Measurements from ENCODE around the gene KIFC1.
A peak's percentile ranks its signal among the peaks of the same experiment; 100 is the strongest.
"Not testable (repeated sequence)": the region's sequence is repeated elsewhere in the genome, so short reads cannot be mapped to it uniquely, and the experiment has no call there.

Gene KIFC1

DNA sequence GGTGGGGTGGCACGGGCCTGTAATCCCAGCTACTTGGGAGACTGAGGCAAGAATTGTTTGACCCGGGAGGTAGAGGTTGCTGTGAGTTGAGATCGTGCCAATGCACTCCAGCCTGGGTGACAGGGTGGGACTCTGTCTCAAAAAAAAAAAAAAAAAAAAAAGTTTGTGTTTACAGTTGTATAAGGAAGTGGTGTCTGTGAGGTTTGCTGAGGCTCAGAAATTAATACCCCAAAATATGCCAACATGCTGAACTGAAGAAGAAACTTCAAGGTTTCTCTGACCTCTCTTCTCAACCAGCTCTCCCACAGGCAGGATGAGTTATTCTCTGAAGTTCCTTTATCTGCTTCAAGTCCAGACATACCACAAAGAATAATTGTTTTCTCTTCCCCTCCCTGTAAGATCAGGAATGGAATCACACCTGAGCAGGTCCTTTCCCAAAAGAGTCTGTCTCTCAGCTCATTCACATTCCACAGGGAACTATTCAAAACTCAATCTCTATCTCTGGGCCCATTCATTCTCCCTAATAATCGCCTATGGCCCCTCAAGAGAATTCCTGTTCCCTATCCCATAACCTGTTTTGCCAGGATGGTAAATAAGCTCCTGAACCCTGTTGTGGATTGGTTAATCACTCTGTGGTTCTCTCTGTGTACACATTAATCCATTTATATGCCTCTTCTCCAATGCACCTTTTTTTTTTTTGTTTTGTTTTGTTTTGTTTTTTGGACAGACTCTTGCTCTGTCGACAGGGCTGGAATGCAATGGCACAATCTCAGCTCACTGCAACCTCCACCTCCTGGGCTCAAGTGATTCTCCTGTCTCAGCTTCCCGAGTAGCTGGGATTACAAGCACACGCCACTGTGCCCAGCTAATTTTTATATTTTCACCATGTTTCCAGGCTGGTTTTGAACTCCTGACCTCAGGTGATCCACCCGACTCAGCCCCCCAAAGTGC lies 17.4 kb upstream of the KIFC1 start:
- DNase-seq (ENCODE audit: low read depth), result no peak

DNA sequence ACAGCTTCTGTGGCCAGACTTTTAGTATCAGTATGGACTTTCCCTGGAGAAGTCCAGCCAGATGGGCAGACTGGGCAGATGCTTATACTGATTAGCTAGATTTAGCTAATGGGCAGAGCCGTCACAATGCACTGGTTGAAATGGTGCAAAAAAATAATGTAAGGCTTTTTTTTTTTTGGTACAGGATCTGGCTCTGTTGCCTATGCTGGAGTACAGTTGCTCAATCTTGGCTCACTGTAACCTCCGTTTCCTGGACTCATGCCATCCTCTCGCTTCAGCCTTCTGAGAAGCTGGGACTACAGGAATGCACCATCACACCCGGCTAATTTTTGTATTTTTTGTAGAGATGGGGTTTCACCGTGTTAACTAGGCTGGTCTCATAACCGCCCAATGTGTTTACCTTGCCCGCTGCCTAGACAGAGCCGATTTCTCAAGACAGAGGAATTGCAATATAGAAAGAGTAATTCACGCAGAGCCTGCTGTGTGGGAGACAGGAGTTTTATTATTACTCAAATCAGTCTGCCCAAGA lies 16.4 kb upstream of the KIFC1 start:
- no peak for DNase-seq (ENCODE audit: low read depth)

DNA sequence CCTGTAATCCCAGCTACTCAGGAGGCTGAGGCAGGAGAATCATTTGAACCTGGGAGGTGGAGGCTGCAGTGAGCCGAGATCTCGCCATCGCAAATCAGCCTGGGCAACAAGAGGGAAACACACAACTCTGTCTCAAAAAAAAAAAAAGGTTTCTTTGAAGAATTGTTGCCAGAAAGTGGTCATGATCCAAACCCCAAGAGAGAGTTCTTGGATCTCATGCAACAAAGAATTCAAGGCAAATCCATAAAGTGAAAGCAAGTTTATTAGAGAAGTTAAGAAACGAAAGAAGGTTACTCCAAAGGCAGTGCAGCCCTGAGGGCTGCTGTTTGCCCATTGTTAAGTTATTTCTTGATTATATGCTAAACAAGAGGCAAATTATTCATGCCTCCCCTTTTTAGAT lies 14.5 kb upstream of the KIFC1 start:
- no peak for DNase-seq (ENCODE audit: low read depth)

DNA sequence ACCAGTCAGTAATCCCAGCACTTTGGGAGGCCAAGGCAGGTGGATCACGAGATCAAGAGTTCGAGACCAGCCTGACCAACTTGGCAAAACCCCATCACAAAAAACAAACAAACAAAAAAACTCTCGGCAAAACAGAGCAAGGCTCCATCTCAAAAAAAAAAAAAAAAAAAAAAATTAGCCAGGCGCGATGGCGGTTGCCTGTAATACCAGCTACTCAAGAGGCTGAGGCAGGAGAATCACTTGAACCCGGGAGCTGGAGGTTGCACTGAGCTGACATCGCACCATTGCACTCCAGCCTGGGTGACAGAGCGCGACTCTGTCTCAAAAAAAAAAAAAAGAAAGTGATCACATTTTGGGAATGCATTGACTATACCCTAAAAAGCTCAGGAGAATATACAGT lies 12.4 kb upstream of the KIFC1 start:
- not testable (repeated sequence) for DNase-seq (ENCODE audit: low read depth)

DNA sequence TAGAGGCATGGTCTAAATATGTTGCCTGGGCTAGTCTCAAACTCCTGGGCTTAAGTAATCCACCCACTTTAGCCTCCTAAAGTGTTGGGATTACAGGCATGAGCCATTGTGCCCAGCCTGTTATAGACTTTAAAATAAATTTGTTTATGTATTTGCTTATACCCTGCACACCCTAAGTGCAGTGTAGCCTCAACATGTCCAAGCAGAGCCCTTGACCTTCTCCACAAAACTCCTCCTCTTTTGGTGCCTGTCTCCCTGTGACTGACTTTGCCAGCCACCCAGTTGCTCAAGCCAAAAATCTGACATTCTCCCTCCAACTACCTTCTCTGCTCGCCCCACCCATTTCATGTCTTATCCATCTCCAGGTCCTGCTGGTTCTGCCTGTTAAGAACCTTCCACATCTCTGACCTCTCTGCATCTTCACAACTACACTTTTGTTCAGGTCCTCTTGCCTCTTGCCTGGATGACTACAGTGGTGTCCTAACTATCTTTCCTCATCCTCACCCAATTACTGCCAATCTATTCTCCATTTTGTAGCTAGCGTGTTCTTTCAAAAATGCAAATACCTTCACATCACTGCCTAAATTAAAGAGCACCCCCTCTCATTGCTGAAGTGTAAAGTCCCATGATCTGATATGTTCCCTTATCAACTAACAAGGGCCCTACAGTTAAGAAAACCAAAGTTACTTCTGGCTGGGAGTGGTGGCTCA lies 11.2 kb upstream of the KIFC1 start:
- DNase-seq (ENCODE audit: low read depth), result no peak

DNA sequence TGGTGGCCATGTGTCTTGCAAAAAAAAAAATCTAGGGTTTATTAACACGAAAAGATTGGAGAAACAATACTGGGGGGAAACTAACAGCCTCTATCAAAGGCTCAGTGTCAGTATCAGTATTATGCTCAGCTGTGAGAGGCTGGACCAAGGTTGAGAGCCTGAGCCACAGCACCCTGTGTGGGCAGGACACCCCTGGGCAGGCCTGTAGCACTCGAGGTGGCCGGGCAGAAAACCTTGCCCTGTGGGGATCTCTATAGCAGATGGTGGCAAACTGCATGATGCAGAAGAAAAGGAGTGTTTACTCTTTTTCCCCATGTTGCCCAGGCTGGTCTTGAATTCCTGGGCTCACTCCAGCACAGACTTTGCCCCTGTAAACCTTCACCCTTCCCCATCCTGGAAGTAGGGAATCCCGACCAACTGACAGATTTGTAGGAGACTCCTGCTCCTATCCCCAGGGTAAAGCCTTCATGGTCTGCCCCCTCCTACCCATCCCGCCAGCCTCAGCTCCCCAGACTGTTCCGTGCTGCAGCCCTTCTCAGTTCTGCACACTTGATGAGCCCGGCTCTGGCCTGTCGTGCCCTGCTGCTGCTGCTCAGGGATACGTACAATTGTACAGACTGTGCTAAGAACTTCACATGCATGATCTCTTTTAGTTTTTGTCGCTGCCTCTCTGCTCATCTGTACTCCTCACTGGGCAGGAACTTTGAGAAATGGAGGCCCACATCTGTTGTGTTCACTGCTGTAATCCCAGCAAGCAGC lies 8.0 kb upstream of the KIFC1 start:
- no peak for DNase-seq (ENCODE audit: low read depth)

DNA sequence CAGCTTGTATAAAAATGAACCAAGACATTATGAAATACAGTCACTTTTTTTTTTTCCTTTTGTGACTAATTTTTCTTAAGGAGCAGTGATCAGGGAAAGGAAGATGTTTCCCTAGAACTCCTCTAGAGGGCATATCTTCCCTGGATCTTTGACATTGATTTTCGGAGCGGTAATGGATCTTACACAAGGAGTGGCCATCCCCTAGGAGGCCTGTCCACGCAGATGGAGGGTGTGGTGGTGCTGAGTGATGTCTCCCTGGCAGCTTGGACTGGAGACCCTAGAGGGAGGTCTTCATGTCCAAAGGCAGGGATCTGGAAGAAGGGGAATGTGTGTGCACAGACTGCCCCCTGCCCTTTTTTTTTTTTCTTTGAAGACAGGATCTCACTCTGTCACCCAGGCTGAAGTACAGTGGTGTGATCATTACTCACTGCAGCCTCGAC lies 7.0 kb upstream of the KIFC1 start:
- no peak for DNase-seq (ENCODE audit: low read depth)

DNA sequence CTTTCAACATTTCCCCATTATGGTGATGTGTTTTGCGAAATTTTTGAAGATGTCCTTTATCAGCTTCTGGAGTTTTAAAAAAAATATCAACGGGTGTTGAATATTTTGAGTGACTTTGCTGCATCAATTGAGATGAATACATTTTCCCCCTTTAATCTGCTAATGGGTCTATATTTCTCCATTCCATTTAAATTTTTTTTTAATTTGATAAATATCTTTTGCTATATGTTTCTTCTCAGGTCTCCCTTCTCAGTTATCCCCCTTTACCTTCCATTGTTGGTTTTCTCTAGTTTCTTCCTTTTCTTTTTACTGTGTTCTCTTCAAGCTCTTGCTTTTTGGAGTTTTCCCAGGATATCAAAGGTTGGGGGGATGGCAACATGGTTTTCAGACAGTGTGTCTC lies 1.4 kb upstream of the KIFC1 start:
- DNase-seq (ENCODE audit: low read depth), result no peak

DNA sequence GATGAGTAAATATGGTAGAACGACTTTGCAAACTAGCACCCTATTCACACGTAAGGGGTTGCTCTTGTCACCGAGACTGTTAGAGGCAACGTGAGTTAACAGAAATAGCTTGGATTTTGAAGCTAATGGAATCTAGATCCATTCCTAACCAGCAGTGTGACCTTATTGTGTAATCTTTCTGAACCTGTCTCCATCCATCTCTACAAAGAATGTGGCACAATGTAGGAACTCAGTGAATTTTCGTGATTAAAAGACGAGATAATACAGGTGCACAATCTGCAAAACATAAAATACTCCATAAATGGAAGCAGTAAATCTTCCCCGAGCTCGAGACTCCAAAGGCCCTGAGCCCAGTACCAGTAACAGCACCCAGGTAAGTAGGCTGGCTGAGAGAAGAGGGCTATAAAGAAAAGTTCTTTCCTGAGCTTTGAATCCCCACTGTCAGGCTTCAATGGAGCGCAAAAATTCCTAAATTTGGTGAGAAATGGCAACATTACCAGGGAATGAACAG lies 801 bp upstream of the KIFC1 start:
- DNase-seq (ENCODE audit: low read depth), result no peak

DNA sequence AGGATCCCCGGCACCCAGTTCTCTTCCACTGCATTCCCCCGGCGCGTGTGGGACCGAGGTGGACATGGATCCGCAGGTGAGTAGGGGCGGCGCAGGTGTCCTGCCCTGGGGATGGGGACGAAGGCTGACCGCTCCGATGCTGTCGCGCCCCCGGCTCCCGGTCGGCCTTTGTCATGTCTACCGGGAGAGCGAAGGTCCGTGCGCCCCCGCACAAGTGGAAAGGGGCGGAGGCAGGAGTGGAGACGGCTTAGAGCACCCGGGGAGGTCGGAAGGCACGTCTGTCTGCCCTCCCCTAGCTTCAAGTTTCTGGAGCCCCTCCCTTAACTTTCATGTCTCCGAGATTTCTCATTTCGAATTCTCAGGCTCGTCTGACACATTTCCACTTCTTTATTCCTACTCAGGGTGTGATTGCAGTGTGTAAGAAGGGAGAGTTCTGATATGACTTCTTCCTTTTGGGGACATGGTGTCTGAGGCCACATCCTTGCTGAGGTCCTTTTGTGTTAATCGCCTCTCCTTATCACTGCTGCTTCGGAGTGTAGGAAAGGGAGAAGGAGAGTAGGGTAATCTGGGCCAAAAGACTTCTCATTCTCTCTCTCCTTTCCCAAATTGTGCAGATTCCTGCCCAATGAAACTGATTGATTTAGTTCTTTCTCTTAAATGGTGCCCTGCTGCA lies 435 bp downstream of the KIFC1 start:
- no peak for DNase-seq (ENCODE audit: low read depth)

DNA sequence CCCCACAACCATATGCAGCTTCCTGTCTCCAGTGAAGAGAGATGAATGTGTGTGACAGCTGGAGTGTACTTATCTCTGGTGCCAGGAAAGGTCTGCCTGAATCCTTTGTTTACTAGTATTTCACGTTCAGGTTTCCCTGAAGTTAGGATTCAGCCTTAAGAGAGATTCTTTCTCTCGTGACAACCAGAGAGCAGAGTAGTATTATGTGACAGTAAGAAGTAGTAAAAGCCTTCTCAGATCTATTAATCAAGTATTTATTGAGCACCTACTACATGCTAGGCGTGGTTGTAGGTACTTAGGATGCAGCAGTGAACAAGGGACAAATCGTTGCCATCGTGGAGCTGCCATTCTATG lies 949 bp downstream of the KIFC1 start:
- no peak for DNase-seq (ENCODE audit: low read depth)

DNA sequence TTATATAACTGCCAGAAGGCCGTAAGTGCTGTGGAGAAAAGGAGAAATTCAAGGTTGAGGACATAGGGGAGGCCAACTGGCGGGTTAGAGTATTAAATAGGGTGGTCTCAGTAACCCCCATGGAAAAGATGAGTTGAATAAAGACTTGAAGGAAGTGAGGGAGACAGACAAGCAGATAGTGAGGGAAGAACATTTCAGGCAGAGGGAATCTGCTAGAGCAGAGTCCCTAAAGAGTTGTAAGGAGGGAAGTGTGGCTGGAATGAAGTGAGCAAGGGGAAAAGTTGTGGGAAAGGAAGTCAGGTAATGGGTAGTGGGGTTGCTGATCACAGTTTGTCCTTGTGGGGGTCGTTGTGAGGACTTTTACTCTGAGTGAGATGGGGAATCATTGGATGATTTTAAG lies 1.4 kb downstream of the KIFC1 start:
- DNase-seq (ENCODE audit: low read depth), result no peak

DNA sequence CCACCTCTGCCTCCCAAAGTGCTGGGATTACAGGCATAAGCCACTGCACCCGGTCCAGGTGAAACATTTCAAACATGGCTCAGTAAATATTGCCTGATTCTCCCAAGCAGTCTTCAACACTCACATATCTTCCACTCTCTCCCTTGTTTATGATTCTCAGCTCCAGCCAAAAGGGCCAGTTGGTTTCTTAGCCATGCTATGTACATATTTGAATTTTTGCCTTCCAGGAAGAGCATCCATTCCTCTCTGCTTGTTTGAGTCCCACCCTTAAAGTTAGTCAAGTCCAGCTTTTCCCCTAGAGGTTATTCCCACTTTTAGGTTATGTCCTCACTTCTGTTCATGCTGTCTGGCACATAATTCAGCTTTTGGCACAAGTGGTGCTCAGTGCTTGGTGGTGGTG lies 5.9 kb downstream of the KIFC1 start:
- no peak for DNase-seq (ENCODE audit: low read depth)

DNA sequence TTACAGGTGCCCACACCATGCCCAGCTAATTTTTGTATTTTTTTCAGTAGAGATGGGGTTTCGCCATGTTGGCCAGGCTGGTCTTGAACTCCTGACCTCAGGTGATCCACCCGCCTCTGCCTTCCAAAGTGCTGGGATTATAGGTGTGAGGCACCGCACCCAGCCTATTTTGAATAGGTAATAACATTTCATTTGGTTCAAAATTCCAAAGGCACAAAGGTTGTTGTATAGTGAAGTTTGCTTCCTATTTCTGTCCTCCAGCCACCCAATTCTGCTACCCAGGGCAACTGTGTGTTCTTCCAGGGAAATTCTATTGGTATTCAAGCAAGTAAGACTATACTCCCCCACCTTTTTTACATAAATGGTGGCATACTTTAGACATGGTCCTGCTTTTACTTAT lies 7.0 kb downstream of the KIFC1 start:
- not testable (repeated sequence) for DNase-seq (ENCODE audit: low read depth)

DNA sequence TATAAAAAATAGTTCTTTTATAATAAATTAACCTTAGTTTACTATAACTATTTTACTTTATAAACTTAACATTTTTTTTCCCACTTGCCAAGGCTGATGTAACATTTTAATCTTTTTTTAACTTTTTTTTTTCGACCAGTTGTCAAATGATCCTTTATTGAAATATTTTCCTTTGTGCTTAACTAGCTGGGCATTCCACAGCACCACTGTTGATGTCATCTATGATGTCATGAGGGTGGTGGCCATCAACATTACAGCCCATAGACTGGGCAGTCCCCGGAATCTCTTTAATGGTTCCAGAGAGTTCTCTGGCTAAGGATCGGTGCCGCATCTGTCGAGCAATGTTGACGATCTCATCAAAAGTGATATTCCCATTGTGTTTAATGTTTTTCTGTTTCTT lies 8.3 kb downstream of the KIFC1 start:
- DNase-seq (ENCODE audit: low read depth), result not testable (repeated sequence)

DNA sequence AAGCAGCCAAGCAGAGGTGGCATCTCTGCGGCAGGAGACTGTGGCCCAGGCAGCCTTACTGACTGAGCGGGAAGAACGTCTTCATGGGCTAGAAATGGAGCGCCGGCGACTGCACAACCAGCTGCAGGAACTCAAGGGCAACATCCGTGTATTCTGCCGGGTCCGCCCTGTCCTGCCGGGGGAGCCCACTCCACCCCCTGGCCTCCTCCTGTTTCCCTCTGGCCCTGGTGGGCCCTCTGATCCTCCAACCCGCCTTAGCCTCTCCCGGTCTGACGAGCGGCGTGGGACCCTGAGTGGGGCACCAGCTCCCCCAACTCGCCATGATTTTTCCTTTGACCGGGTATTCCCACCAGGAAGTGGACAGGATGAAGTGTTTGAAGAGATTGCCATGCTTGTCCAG lies 13.3 kb downstream of the KIFC1 start:
- DNase-seq (ENCODE audit: low read depth), result no peak

DNA sequence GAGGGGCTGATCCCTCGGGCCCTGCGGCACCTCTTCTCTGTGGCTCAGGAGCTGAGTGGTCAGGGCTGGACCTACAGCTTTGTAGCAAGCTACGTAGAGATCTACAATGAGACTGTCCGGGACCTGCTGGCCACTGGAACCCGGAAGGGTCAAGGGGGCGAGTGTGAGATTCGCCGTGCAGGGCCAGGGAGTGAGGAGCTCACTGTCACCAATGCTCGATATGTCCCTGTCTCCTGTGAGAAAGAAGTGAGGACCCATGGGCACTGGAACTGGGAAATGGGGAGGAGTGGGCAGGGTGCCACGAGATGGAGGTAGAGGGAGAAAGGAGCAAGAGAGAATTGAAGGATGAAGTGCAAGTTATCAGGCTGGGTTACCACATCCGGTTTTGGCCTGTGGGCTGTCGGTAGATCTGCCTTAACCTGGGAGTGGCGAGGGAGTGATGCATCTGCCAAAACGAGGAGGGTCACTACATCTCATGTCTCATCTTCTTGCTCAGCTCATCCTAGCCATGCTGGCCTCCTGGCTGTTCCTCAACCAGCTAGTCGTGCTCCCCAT lies 13.8 kb downstream of the KIFC1 start:
- DNase-seq (ENCODE audit: low read depth), result no peak

DNA sequence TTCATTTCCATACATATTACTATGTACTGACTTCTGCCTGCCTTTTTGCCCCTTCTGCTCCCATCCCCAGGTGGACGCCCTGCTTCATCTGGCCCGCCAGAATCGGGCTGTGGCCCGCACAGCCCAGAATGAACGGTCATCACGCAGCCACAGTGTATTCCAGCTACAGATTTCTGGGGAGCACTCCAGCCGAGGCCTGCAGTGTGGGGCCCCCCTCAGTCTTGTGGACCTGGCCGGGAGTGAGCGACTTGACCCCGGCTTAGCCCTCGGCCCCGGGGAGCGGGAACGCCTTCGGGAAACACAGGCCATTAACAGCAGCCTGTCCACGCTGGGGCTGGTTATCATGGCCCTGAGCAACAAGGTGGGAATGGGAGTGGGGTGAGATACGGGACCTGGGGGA lies 14.5 kb downstream of the KIFC1 start:
- DNase-seq (ENCODE audit: low read depth), result no peak

DNA sequence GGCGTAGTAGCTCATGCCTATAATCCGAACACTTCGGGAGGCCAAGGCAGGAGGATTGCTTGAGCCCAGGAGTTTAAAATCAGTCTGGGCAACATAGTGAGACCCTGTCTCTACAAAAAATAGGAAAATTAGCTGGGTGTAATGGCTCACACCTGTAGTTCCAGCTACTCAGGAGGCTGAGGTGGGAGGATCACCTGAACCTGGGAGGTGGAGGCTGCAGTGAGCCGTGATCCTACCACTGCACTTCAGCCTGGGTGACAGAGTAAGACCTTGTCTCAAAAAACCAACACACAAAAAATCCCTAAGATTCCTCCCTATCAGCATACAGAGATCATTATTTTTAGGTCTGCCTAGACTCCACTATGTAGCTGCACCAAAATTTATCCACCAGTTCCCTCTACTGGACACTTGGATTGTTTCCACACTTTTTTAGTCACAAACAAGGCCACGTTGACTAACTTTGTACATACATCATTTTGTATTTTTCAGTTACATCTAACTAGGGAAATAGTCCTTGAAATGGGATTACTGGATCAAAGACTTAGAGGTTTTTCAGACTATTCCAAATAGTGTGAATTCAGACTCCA lies 15.6 kb downstream of the KIFC1 start:
- DNase-seq (ENCODE audit: low read depth), result no peak

DNA sequence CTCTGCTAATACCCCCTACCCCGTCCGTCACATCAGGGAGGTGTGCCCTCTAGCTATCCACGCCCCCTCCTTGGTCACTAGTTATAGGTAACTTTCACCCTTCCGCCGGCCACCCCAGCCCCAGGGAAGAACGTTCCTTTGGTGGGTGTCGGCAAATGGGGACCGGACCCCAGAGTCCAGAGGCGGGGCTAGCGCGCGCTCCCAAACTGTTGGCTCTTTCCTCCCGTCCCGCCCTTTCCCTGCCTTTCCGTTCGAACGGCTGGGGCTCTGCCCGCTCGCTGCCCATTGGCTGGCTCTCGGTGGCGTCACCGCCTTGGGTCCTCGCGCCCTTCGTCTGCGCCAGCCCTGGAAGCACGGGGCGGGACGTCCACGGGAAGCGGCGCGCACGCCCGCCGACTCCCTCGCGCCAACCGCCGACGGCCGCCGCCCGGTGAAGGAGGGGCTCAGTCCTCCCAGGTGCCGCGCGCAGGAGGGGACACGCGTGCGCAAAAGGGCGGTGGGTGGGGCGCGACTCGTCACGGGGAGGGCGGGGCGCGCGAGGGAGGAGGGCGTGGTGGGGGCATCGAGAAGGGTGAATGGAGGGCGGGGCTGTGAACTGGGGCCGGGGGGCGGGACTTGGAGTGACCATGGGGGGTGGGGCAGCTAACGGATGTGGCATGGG lies 18.6 kb downstream of the KIFC1 start:
- DNase-seq (ENCODE audit: low read depth), result peak; percentile 98
